ENCODE data around the gene FAM228B. TPM values are rescaled to one million over a fixed set of nuclear protein-coding genes. Genes with fewer than 3 reads are reported as not detected.

The FAM228B gene
- total and polyA plus RNA-seq, 9 of the 15 experiments (the other 6 are each of a cell fraction or from before 2014, with no cell fraction given) = 1.1 to 3.7 (median 2.6) TPM

- TF ChIP-seq ETV5 (CRISPR knock-in tag; IDR thresholded peaks at IDR 0.05; ENCODE audit: low read depth) (no peak), ILF3 (IDR thresholded peaks at IDR 0.05; ENCODE audit: borderline replicate concordance) (no peak)
Observed at GRCh38 chr2:24160761-24161160, 37.5 kb downstream of the FAM228B start (continued).

- Histone ChIP-seq H3K4me2 (ENCODE audit: insufficient read depth, low read length) (no peak overlapping the region), H3K9ac (ENCODE audit: insufficient read depth in 1 of 2, low read depth in 2 of 2, low read length in 2 of 2) (no peak overlapping the region), H3K27me3 (ENCODE audit: control insufficient read depth in 2 of 2, insufficient read depth in 2 of 2, low read length in 2 of 2) (peaks cover 0 to 7% of the 10 kb centered on the region in 2 experiments; a peak in 1 of 5 replicates), H2AFZ (ENCODE audit: low read depth, low read length) (no peak overlapping the region), H3K9me1 (ENCODE audit: control insufficient read depth, insufficient read depth, low read length) (no peaks in the 10 kb centered on the region), H3K4me3 (no peak overlapping the region), H3K79me2 (ENCODE audit: control insufficient read depth, insufficient read depth, low read length) (no peaks in the 10 kb centered on the region), H3K9me3 (replicated peaks; ENCODE audit: control insufficient read depth, insufficient read depth, low read depth, low read length) (no peaks in the 10 kb centered on the region), H3K36me3 (ENCODE audit: control insufficient read depth, insufficient read depth, low read length) (no peaks in the 10 kb centered on the region), H3K27ac (ENCODE audit: extremely low read depth, low read depth, low read length) (no peak overlapping the region), H3K4me1 (replicated peaks in 1 of 2; ENCODE audit: control insufficient read depth in 2 of 2, insufficient read depth in 2 of 2, low read length in 2 of 2) (peaks cover 0 to 4% of the 10 kb centered on the region in 2 experiments; a peak in 1 of 5 replicates), H4K20me1 (replicated peaks; ENCODE audit: control insufficient read depth, insufficient read depth, low read length) (no peaks in the 10 kb centered on the region)
- 82% methylated on average over 1 of the region's 1 CpG for WGBS (ENCODE audit: insufficient coverage, low coverage, missing lambda C conversion rate)
- ChIA-PET POLR2A (interaction anchor here (0.7 kb wide), 1 partner anchor 78 kb away, joined by 3 read pairs; no protein-coding TSS in a partner anchor), CTCF (ENCODE audit: low intra/inter-chr PET ratio) (interaction anchor here (0.9 kb wide), 1 partner anchor 141 kb away, joined by 3 read pairs; no protein-coding TSS in a partner anchor)
- FAIRE-seq (no peak), ATAC-seq (no peak), DNase-seq (ENCODE audit: extremely low read depth in 1 of 4, low spot score in 3 of 4) (no peak)
- intact Hi-C loops (cut with micrococcal nuclease) = no loop called here
- BruUV-seq (replicated peaks) = no TSS peak
- peak; percentile 67 for TF ChIP-seq ZNF146 (CRISPR knock-in tag; IDR thresholded peaks at IDR 0.05; ENCODE audit: unreplicated experiment)
- TF ChIP-seq TCF7 (IDR thresholded peaks at IDR 0.05; ENCODE audit: borderline replicate concordance) = no peak
- in situ Hi-C loops (cut with MboI) = no loop called here
Observed at GRCh38 chr2:24162494-24162893, 39.2 kb downstream of the FAM228B start.

DNA sequence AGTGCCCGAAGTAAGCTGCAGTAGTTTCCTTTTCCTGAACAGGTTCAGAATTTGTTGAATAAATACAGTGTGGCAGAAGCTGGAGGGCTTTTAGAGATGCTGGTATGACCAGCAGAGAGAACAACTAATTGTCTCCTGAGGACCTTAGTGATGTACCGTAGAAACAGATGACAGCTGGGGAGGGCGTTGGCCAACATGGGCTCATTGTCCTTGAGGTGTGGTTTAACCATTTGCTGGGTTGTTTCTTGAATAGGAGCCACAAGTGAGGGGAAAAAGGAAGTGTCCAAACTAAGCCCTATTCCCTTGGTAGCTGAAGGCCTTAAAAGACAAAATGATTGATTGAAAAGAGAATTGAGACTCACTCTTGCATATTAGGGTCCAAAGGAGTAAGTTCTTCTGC, 39.9 kb downstream of the FAM228B start:
- H3K36me3 ChIP-seq (ENCODE audit: control insufficient read depth, insufficient read depth, low read length) = no peaks in the 10 kb centered on the region
- H3K9me1 ChIP-seq (ENCODE audit: control insufficient read depth, insufficient read depth, low read length) = no peaks in the 10 kb centered on the region
- no peaks in the 10 kb centered on the region for H3K79me2 ChIP-seq (ENCODE audit: control insufficient read depth, insufficient read depth, low read length)
- ChIA-PET CTCF (ENCODE audit: low intra/inter-chr PET ratio) (interaction anchor here (0.9 to 1.6 kb wide), 3 partner anchors 142 to 336 kb away, joined by 3 read pairs; no protein-coding TSS in a partner anchor), POLR2A (no interaction called here)
- no peak overlapping the region for H2AFZ ChIP-seq (ENCODE audit: low read depth, low read length)
- FAIRE-seq = no peak
- H3K27me3 ChIP-seq (ENCODE audit: control insufficient read depth in 2 of 2, insufficient read depth in 2 of 2, low read length in 2 of 2) = peaks cover 0 to 10% of the 10 kb centered on the region in 2 experiments; a peak in 1 of 5 replicates
- no TSS peak for BruUV-seq (replicated peaks)
- no peak overlapping the region for H3K27ac ChIP-seq (ENCODE audit: extremely low read depth, low read depth, low read length)
- in situ Hi-C loops (cut with MboI) (no loop called here), intact Hi-C loops (cut with micrococcal nuclease) (no loop called here)
- H3K4me2 ChIP-seq (ENCODE audit: insufficient read depth, low read length) = no peak overlapping the region
- peaks cover 0 to 4% of the 10 kb centered on the region in 2 experiments; a peak in 1 of 5 replicates for H3K4me1 ChIP-seq (replicated peaks in 1 of 2; ENCODE audit: control insufficient read depth in 2 of 2, insufficient read depth in 2 of 2, low read length in 2 of 2)
- TF ChIP-seq ZNF165 (CRISPR knock-in tag; IDR thresholded peaks at IDR 0.05; ENCODE audit: borderline replicate concordance) = no peak
- no peak for TF ChIP-seq ZNF407 (IDR thresholded peaks at IDR 0.05; ENCODE audit: low read depth)
- no peak for ATAC-seq
- no peak overlapping the region for H3K4me3 ChIP-seq
- no peak overlapping the region for H3K9ac ChIP-seq (ENCODE audit: insufficient read depth in 1 of 2, low read depth in 2 of 2, low read length in 2 of 2)
- H4K20me1 ChIP-seq (replicated peaks; ENCODE audit: control insufficient read depth, insufficient read depth, low read length) = no peaks in the 10 kb centered on the region
- DNase-seq (ENCODE audit: extremely low read depth in 1 of 4, low spot score in 3 of 4) = no peak
- 7% methylated on average over 3 of the region's 3 CpGs for WGBS (ENCODE audit: insufficient coverage, low coverage, missing lambda C conversion rate)
- H3K9me3 ChIP-seq (replicated peaks; ENCODE audit: control insufficient read depth, insufficient read depth, low read depth, low read length) = no peaks in the 10 kb centered on the region
